ENCODE data around the gene TMEM45A.

Gene TMEM45A

GRCh38 chr3:100614941-100615340 lies 122.5 kb downstream of the TMEM45A start:
- no peak for DNase-seq (ENCODE audit: low spot score)

GRCh38 chr3:100615684-100616083 lies 123.3 kb downstream of the TMEM45A start:
- no peak for DNase-seq (ENCODE audit: low spot score)

GRCh38 chr3:100621251-100621650 lies 128.8 kb downstream of the TMEM45A start:
- no peak for DNase-seq (ENCODE audit: low spot score)
